ENCODE data around the gene UBE2G1.
"Not testable (repeated sequence)": the region's sequence is repeated elsewhere in the genome, so short reads cannot be mapped to it uniquely, and the experiment has no call there.

UBE2G1 gene

GRCh38 chr17:4366327-4367063 is at the start of gene UBE2G1:
Gene UBE2G1 (minus strand): TSS chr17:4366675. CDS start chr17:4366316, 359 bp downstream.
- peak; percentile 99 for DNase-seq (ENCODE audit: low read depth)

- peak; percentile 93 for DNase-seq (ENCODE audit: low read depth)
Observed at GRCh38 chr17:4412933-4413831, 46.7 kb upstream of the UBE2G1 start.

- DNase-seq (ENCODE audit: low read depth): no peak
Observed at GRCh38 chr17:4411201-4411600, 44.7 kb upstream of the UBE2G1 start.

- DNase-seq (ENCODE audit: low read depth): no peak
Observed at GRCh38 chr17:4409659-4410058, 43.2 kb upstream of the UBE2G1 start.

GRCh38 chr17:4407851-4408250 is 41.4 kb upstream of the UBE2G1 start:
- no peak for DNase-seq (ENCODE audit: low read depth)

GRCh38 chr17:4407216-4407615 is 40.7 kb upstream of the UBE2G1 start:
- DNase-seq (ENCODE audit: low read depth): no peak

GRCh38 chr17:4406386-4406785 is 39.9 kb upstream of the UBE2G1 start:
- DNase-seq (ENCODE audit: low read depth): no peak

GRCh38 chr17:4405699-4406098 is 39.2 kb upstream of the UBE2G1 start:
- DNase-seq (ENCODE audit: low read depth): no peak

- DNase-seq (ENCODE audit: low read depth): no peak
Observed at GRCh38 chr17:4405038-4405669, 38.7 kb upstream of the UBE2G1 start.

GRCh38 chr17:4397840-4398239 is 31.4 kb upstream of the UBE2G1 start:
- no peak for DNase-seq (ENCODE audit: low read depth)

GRCh38 chr17:4395111-4395478 is 28.6 kb upstream of the UBE2G1 start:
- no peak for DNase-seq (ENCODE audit: low read depth)

- no peak for DNase-seq (ENCODE audit: low read depth)
Observed at GRCh38 chr17:4394208-4395110, 28.0 kb upstream of the UBE2G1 start.

GRCh38 chr17:4393806-4394205 is 27.3 kb upstream of the UBE2G1 start:
- no peak for DNase-seq (ENCODE audit: low read depth)

GRCh38 chr17:4389079-4389478 is 22.6 kb upstream of the UBE2G1 start:
- DNase-seq (ENCODE audit: low read depth): no peak

GRCh38 chr17:4387137-4387536 is 20.7 kb upstream of the UBE2G1 start:
- no peak for DNase-seq (ENCODE audit: low read depth)

- DNase-seq (ENCODE audit: low read depth): no peak
Observed at GRCh38 chr17:4386406-4386805, 19.9 kb upstream of the UBE2G1 start.

GRCh38 chr17:4381690-4382671 is 15.5 kb upstream of the UBE2G1 start:
- no peak for DNase-seq (ENCODE audit: low read depth)

- no peak for DNase-seq (ENCODE audit: low read depth)
Observed at GRCh38 chr17:4378626-4379025, 12.2 kb upstream of the UBE2G1 start.

GRCh38 chr17:4377247-4377646 is 10.8 kb upstream of the UBE2G1 start:
- not testable (repeated sequence) for DNase-seq (ENCODE audit: low read depth)

GRCh38 chr17:4375796-4376440 is 9.4 kb upstream of the UBE2G1 start:
- DNase-seq (ENCODE audit: low read depth): not testable (repeated sequence)
